ENCODE data around the gene SGTA.

The SGTA gene

GRCh38 chr19:2805261-2805900 is 22.3 kb upstream of the SGTA start:
- DNase-seq (ENCODE audit: extremely low spot score): no peak
- POLR2A ChIA-PET: no interaction called here
- no peak for TF ChIP-seq CTCF (IDR thresholded peaks at IDR 0.05; ENCODE audit: control extremely low read depth, extremely low read depth, low read depth, missing control alignments)
- CTCF ChIA-PET: interaction anchor here (1.4 to 2.5 kb wide), 2 partner anchors 16 to 157 kb away, joined by 3 to 9 read pairs; no protein-coding TSS in a partner anchor

DNA sequence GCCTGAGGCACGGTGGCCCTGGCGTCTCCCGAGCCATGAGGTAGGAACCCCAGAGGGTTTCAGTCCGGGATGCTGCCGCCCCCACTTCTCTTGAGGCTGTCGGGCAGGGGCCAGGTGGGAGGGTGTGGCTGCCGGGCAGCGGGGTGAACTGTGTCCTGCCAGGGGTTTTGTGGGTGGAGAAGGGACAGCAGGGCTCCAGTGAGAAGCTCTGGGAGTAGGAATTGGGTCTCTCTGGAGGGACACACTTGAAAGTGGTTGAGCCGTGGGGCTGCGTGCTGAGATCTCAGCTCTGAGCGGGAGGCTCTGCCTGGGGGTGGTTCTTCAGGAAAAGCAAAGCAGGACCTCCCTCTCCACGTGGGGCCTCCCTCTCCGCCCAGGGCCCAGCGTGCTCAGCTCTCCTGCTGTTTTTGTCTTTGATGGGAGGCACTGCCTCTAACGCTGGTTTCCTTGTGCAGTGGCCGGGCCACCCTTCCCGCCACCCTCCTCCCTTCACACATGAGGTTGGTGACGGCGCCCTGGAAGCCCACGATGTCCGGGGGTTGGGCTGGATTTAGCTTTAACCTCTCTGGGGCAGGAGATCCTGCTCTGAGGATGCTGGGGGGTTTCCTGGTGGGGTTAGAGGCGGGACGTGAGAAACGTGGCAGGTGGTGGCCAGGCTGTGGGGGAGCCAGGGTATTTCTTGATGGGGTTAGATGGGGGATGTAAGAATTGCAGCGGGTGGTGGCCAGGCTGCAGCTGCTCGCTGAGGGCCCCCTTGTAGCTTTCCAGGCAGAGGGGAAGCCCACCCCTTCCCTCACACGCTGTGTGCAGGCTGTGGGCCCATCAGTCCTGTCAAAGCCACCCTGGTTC is 21.3 kb upstream of the SGTA start:
- POLR2A ChIA-PET: no interaction called here
- DNase-seq (ENCODE audit: extremely low spot score): no peak
- TF ChIP-seq CTCF (IDR thresholded peaks at IDR 0.05; ENCODE audit: control extremely low read depth, extremely low read depth, low read depth, missing control alignments): no peak
- CTCF ChIA-PET: interaction anchor here (1.1 to 2.5 kb wide), 4 partner anchors 15 to 168 kb away, joined by 3 to 9 read pairs (median 4); no protein-coding TSS in a partner anchor

DNA sequence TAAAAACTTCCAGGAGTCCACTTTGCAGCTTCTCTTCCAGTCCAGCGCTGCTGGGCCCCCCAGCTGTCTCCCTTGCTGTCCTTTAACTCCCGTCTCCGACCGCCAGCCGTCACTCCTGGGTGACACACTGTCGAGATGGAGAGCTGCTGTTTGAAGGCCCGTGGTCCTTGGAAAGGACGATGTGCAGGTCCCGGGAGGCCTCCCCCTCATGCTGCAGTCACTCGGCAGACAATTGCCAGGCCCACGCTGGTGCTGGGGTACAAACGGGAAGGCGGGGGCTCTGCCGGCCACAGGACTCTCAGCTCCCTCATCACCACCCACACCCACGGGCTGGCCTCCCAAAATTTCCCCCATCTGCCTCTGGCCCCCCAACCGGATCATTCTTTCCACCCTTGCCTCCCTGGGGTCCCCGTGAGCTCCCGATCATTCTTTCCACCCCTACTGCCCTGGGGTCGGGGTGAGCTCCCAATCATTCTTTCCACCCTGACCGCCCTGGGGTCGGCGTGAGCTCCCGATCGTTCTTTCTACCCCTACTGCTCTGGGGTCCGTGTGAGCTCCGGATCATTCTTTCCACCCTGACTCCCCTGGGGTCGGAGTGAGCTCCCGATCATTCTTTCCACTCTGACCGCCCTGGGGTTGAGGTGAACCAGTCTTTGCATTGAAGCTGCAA is 20.5 kb upstream of the SGTA start:
- POLR2A ChIA-PET: no interaction called here
- CTCF ChIA-PET: interaction anchor here (1.1 to 2.5 kb wide), 4 partner anchors 15 to 167 kb away, joined by 3 to 9 read pairs (median 4); no protein-coding TSS in a partner anchor
- no peak for DNase-seq (ENCODE audit: extremely low spot score)
- TF ChIP-seq CTCF (IDR thresholded peaks at IDR 0.05; ENCODE audit: control extremely low read depth, extremely low read depth, low read depth, missing control alignments): no peak

- no peak for DNase-seq (ENCODE audit: extremely low spot score)
- POLR2A ChIA-PET: no interaction called here
- CTCF ChIA-PET: interaction anchor here (2.5 kb wide), 1 partner anchor 154 kb away, joined by 9 read pairs; no protein-coding TSS in a partner anchor
Measured at GRCh38 chr19:2802826-2803225, 19.8 kb upstream of the SGTA start.

DNA sequence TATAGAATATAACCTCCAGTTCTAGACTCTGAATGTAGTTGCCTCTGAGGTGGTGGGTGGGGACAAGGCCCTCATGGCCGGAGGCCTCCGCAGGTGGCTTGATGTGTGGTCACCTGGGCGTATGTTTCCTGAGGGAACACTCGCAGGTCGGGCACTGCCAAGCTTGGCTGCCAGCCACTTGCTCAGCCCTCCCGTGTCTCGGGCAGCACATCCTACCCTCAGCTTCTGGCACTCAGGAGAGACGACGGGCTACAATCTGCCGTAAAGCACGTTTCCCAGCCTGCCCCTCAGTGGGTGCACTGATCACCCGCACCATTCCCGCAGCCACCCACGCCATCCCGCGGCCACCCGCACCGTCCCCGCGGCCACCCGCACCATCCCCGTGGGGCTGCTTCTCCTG is 17.4 kb upstream of the SGTA start:
- DNase-seq (ENCODE audit: extremely low spot score): no peak
- ChIA-PET CTCF (interaction anchor here (1.0 kb wide), 1 partner anchor 152 kb away, joined by 3 read pairs; no protein-coding TSS in a partner anchor), POLR2A (no interaction called here)
- TF ChIP-seq CTCF (IDR thresholded peaks at IDR 0.05; ENCODE audit: control extremely low read depth, extremely low read depth, low read depth, missing control alignments): no peak

More at GRCh38 chr19:2802826-2803225, 19.8 kb upstream of the SGTA start:
- TF ChIP-seq CTCF (IDR thresholded peaks at IDR 0.05; ENCODE audit: control extremely low read depth, extremely low read depth, low read depth, missing control alignments): no peak
